CD4-positive, alpha-beta T cell (primary cell): ENCODE results near the gene ELFN2. TPM values are rescaled to one million over a fixed set of nuclear protein-coding genes. Genes with fewer than 3 reads are reported as not detected.

Experiments used
- ATAC-seq: fragments of 200-7000 bp; cut with Tn5 transposase; one replicate; pipeline ENCODE4 v1.10.0; 2022; ENCODE audit warnings: mild to moderate bottlenecking; ENCODE audit not compliant: poor library complexity
- CTCF ChIA-PET: fragments of 350-600 bp; sonication (Branson Sonifier 250); formaldehyde crosslinking; loops from one replicate; lab custom pipeline; 2021; ENCODE audit warnings: antibody characterized with exemption, inconsistent platforms; lab: Charles Lee
- POLR2A ChIA-PET: fragments of 350-600 bp; sonication (Branson Sonifier 250); formaldehyde crosslinking; loops from one replicate; lab custom pipeline; 2021; ENCODE audit warnings: antibody characterized with exemption, inconsistent platforms; lab: Charles Lee
- DNase-seq, 14 experiments: peaks; one replicate each; pipeline ENCODE4 v3.0.0-alpha.2; 2013 to 2020; ENCODE audit warnings: mixed read lengths in 2 of 14
- H3K27ac ChIP-seq, 2 donors: one replicate each; pipeline versions ENCODE4 v1.5.1 to v1.7.0; 2013; ENCODE audit warnings: low read length in 2 of 2, low read depth in 1 of 2, mild to moderate bottlenecking in 1 of 2
- H3K27me3 ChIP-seq, 2 experiments: 1 replicate in 1 of 2; 2 replicates in 1 of 2; pipeline versions ENCODE4 v1.6.1 to v1.7.0; 2013; ENCODE audit warnings: low read length in 2 of 2, control low read depth in 1 of 2, mild to moderate bottlenecking in 1 of 2, moderate library complexity in 1 of 2; ENCODE audit not compliant: insufficient read depth in 2 of 2, control insufficient read depth in 1 of 2
- H3K36me3 ChIP-seq: one replicate; pipeline ENCODE4 v1.6.1; 2013; ENCODE audit warnings: low read length, control low read depth; ENCODE audit not compliant: insufficient read depth
- H3K4me1 ChIP-seq: one replicate; pipeline ENCODE4 v1.6.1; 2013; ENCODE audit warnings: low read length, control low read depth; ENCODE audit not compliant: insufficient read depth
- H3K4me3 ChIP-seq: one replicate; pipeline ENCODE4 v1.5.1; 2013; ENCODE audit warnings: mild to moderate bottlenecking, low read length, moderate library complexity
- H3K9me3 ChIP-seq, 2 experiments: 1 replicate in 1 of 2; 2 replicates in 1 of 2; pipeline versions ENCODE4 v1.6.1 to v1.7.0; 2013; ENCODE audit warnings: low read length in 2 of 2, mild to moderate bottlenecking in 2 of 2, control low read depth in 1 of 2, moderate library complexity in 1 of 2; ENCODE audit not compliant: control insufficient read depth in 1 of 2, insufficient read depth in 1 of 2
- H3K27ac Mint-ChIP-seq: one replicate; pipeline ENCODE4 v1.8.0; 2020; ENCODE audit warnings: mixed read lengths
- H3K27me3 Mint-ChIP-seq: one replicate; pipeline ENCODE4 v1.8.0; 2021; ENCODE audit warnings: mixed read lengths
- H3K36me3 Mint-ChIP-seq: one replicate; pipeline ENCODE4 v1.8.0; 2021; ENCODE audit warnings: low read depth, mixed read lengths
- H3K4me1 Mint-ChIP-seq: one replicate; pipeline ENCODE4 v1.8.0; 2021; ENCODE audit warnings: low read depth, mixed read lengths
- H3K4me3 Mint-ChIP-seq: one replicate; pipeline ENCODE4 v1.8.0; 2020; ENCODE audit warnings: mild to moderate bottlenecking, mixed read lengths
- H3K9me3 Mint-ChIP-seq: one replicate; pipeline ENCODE4 v1.8.0; 2020; ENCODE audit warnings: mixed read lengths
- intact Hi-C, 2 experiments: fragments of 100-400 bp; cut with DNase I in 1 of 2; cut with micrococcal nuclease in 1 of 2; formaldehyde crosslinking; loops; one replicate each; pipeline versions ENCODE4 v1.15.1 to v1.9.0; 2023 to 2025; cut with DNase I, micrococcal nuclease
- total RNA-seq, 174 experiments: library from RNA in 2 of 174; stranded (reverse) in 2 of 174; gene quantifications; one replicate each; pipeline ENCODE4 v1.2.3 and lab custom pipeline; 2021 to 2026
- TF ChIP-seq, protein P1 (sequence below): fragments of 200-600 bp; IDR thresholded peaks from one replicate; pipeline ENCODE4 v1.8.0; 2022; ENCODE audit warnings: antibody characterized with exemption, mild to moderate bottlenecking

Gene ELFN2
- total RNA-seq, 2 experiments from 2014 or later = 0.05 to 0.20 TPM

DNA sequence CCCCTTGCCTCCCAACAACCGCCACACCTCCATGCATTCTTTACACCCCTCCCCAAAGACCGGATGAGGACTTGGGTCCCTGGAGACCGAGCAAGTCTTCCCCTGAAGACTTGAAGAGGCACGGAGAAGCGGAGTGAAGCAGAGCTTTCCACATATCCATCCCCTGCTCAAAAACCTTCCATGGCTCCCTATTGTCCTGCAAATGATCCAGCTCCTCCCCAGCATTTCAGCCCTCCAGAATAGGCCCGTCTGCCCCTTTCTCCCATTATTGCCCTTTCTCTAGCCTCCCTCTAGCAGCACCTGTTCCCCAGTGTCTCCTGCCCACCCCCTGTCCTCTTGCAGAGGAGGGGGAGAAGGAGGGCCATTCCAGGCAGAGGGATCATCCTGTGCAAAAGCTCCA lies 85.2 kb downstream of the ELFN2 start:
- no peak for DNase-seq
- Mint-ChIP-seq H3K4me1 (no peaks in the 10 kb centered on the region), H3K4me3 (no peak overlapping the region), H3K9me3 (no peaks in the 10 kb centered on the region), H3K27ac (no peak overlapping the region), H3K27me3 (no peaks in the 10 kb centered on the region), H3K36me3 (no peaks in the 10 kb centered on the region)
- TF ChIP-seq, protein P1, sequence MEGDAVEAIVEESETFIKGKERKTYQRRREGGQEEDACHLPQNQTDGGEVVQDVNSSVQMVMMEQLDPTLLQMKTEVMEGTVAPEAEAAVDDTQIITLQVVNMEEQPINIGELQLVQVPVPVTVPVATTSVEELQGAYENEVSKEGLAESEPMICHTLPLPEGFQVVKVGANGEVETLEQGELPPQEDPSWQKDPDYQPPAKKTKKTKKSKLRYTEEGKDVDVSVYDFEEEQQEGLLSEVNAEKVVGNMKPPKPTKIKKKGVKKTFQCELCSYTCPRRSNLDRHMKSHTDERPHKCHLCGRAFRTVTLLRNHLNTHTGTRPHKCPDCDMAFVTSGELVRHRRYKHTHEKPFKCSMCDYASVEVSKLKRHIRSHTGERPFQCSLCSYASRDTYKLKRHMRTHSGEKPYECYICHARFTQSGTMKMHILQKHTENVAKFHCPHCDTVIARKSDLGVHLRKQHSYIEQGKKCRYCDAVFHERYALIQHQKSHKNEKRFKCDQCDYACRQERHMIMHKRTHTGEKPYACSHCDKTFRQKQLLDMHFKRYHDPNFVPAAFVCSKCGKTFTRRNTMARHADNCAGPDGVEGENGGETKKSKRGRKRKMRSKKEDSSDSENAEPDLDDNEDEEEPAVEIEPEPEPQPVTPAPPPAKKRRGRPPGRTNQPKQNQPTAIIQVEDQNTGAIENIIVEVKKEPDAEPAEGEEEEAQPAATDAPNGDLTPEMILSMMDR = no peak
- Histone ChIP-seq H3K27me3 (peaks cover 0 to 3% of the 10 kb centered on the region in 2 experiments), H3K27ac (no peak overlapping the region), H3K4me3 (no peak overlapping the region), H3K9me3 (no peaks in the 10 kb centered on the region), H3K36me3 (no peaks in the 10 kb centered on the region), H3K4me1 (peaks cover 4% of the 10 kb centered on the region)
- intact Hi-C loops = no loop called here
- ChIA-PET POLR2A (no interaction called here), CTCF (no interaction called here)
- no peak for ATAC-seq

DNA sequence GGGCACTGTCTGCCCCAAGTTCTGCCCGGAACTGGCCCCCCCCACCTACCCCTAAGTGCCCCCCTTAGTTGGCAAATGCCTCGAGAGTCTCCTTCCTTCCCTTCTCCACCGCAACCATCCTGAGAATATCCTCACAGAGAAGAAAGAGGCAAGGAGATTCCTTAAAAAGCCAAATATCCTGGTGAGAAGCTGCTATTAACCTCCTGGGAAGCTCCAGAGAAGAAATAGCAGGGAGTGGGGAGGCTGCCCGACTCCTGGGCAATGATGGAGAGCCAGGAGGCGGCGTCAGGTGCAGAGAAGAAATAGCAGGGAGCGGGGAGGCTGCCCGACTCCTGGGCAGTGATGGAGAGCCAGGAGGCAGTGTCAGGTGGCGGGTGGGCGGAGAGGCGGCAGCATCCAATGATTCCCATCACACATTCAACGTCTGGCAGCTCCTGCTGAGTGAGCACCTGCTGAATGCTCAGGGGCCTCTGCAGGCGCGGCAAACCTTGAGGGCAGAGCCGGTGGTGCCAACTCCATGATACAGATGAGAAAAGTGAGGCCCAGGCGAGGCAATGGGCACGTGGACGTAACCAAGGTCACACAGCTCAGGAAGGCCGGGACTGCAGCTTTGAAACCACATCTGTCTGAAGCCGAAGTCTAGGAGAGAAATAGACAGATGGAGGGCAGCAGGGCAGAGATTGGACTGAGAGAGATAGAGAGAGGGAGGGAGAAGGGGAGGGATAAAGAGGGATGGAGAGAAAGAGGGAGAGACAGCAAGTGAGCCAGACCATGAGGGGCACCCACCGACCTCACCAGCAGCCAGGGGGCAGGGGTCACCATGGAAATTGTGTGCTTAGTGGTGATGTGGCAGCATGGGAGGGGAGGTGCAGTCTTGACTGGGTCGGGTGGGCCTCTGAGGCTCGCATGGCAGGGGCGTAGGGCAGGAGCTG lies 86.7 kb downstream of the ELFN2 start:
- Mint-ChIP-seq H3K9me3 (no peaks in the 10 kb centered on the region), H3K4me1 (no peaks in the 10 kb centered on the region), H3K27ac (no peak overlapping the region), H3K27me3 (peaks cover 10% of the 10 kb centered on the region), H3K4me3 (no peak overlapping the region), H3K36me3 (no peaks in the 10 kb centered on the region)
- Histone ChIP-seq H3K36me3 (no peaks in the 10 kb centered on the region), H3K9me3 (no peaks in the 10 kb centered on the region), H3K4me1 (peaks cover 4% of the 10 kb centered on the region), H3K27me3 (peaks cover 9 to 10% of the 10 kb centered on the region in 2 experiments), H3K27ac (no peak overlapping the region), H3K4me3 (no peak overlapping the region)
- CTCF ChIA-PET = no interaction called here
- intact Hi-C loops = no loop called here
- POLR2A ChIA-PET = no interaction called here
- DNase-seq (no peak), ATAC-seq (no peak)
- TF ChIP-seq, protein P1 = no peak

DNA sequence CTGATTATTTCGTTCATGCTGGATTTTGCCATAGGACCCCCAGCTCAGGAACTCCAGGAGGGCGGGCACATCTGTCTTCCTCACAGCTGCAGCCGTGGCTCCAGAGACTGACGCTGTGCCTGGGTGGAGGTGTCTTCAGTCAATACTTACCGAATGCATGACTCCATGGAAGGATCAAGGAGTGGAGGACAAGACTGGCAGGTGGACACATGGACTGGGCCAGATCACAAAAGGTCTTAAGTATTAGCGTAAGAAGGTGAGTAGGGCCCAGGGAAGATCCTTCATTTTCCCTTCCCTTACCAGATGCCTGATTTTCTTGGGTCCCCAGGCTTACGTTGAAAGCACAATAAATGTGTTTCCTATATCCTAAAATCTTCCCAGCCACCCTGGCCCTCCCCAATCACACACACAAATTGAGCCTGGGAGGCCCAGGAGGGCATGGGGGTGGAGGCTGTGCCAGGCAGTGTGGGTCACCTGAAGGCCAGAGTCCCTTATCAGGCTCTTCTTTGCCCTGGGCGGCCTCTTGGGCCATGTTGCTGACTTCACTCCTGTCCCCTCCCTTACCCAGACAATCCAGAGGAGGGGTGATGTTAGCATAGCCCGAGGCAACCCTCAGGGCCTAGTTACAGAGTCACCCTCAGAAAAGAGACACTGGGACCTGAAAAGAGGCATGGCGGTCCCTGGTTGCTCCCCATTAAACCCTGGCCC lies 88.6 kb downstream of the ELFN2 start:
- POLR2A ChIA-PET = interaction anchor here (0.6 kb wide), 1 partner anchor 69 kb away, joined by 4 read pairs; no protein-coding TSS in a partner anchor
- CTCF ChIA-PET = no interaction called here
- Mint-ChIP-seq H3K36me3 (no peaks in the 10 kb centered on the region), H3K4me1 (peaks cover 11% of the 10 kb centered on the region), H3K27ac (no peak overlapping the region), H3K9me3 (no peaks in the 10 kb centered on the region), H3K4me3 (no peak overlapping the region), H3K27me3 (peaks cover 26% of the 10 kb centered on the region)
- H3K4me3 ChIP-seq = no peak overlapping the region
- H3K27me3 ChIP-seq = peaks cover 27 to 29% of the 10 kb centered on the region in 2 experiments
- DNase-seq (no peak), ATAC-seq (no peak)
- no peak overlapping the region for H3K27ac ChIP-seq
- intact Hi-C loops = no loop called here
- peaks cover 18% of the 10 kb centered on the region for H3K4me1 ChIP-seq
- TF ChIP-seq, protein P1 = no peak
- H3K9me3 ChIP-seq = peaks cover 0 to 4% of the 10 kb centered on the region in 2 experiments
- H3K36me3 ChIP-seq = no peaks in the 10 kb centered on the region
